AG04449 (cell line): ENCODE results near the gene C5orf58.

Experiments
- CTCF ChIA-PET: fragments of 350-600 bp; formaldehyde crosslinking; extraction: SDS; loops from one replicate; lab custom pipeline; 2021; ENCODE audit warnings: antibody characterized with exemption; lab: Yijun Ruan, JAX
- POLR2A ChIA-PET: fragments of 400-600, 350-600 bp; formaldehyde crosslinking; extraction: SDS; loops from one replicate; lab custom pipeline; 2020; ENCODE audit warnings: antibody characterized with exemption, inconsistent platforms; lab: Yijun Ruan, JAX
- DNase-seq: peaks from one replicate; pipeline ENCODE4 v3.0.0-alpha.2; 2010; ENCODE audit warnings: low read depth, low spot score
- H3K4me3 ChIP-seq: 2 replicates; pipeline ENCODE4 v1.5.1; 2011; ENCODE audit warnings: low read depth, mild to moderate bottlenecking, control low read depth, low read length
- TF ChIP-seq, protein P1 (sequence below): IDR thresholded peaks from one replicate; pipeline ENCODE4 v1.5.1; 2011; ENCODE audit warnings: mild to moderate bottlenecking, moderate library complexity, low read length, control low read depth, inconsistent platforms; ENCODE audit not compliant: insufficient read depth; ENCODE audit errors: missing control alignments

Gene C5orf58

DNA sequence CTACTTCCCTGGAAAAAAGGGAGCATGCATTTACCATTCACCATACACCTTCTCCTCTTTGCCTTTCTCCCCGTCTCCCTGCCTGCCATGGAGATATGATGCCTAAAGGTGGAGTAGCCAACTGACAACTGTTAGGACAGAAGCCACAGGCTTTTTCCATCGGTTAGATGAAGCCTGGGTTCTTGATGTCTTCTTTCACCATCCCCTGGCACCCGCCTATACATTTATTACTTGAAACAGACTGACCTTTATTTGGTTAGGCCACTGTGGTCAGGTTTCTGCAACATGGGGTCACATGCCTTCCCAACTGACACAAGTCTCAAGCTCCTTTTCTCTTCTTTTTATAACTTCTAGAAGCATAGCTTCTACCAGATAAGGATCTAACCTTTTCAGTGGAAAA lies 57.7 kb downstream of the C5orf58 start:
- H3K4me3 ChIP-seq = no peak overlapping the region
- CTCF ChIA-PET = no interaction called here
- POLR2A ChIA-PET = no interaction called here
- TF ChIP-seq, protein P1, sequence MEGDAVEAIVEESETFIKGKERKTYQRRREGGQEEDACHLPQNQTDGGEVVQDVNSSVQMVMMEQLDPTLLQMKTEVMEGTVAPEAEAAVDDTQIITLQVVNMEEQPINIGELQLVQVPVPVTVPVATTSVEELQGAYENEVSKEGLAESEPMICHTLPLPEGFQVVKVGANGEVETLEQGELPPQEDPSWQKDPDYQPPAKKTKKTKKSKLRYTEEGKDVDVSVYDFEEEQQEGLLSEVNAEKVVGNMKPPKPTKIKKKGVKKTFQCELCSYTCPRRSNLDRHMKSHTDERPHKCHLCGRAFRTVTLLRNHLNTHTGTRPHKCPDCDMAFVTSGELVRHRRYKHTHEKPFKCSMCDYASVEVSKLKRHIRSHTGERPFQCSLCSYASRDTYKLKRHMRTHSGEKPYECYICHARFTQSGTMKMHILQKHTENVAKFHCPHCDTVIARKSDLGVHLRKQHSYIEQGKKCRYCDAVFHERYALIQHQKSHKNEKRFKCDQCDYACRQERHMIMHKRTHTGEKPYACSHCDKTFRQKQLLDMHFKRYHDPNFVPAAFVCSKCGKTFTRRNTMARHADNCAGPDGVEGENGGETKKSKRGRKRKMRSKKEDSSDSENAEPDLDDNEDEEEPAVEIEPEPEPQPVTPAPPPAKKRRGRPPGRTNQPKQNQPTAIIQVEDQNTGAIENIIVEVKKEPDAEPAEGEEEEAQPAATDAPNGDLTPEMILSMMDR = no peak
- DNase-seq = no peak

DNA sequence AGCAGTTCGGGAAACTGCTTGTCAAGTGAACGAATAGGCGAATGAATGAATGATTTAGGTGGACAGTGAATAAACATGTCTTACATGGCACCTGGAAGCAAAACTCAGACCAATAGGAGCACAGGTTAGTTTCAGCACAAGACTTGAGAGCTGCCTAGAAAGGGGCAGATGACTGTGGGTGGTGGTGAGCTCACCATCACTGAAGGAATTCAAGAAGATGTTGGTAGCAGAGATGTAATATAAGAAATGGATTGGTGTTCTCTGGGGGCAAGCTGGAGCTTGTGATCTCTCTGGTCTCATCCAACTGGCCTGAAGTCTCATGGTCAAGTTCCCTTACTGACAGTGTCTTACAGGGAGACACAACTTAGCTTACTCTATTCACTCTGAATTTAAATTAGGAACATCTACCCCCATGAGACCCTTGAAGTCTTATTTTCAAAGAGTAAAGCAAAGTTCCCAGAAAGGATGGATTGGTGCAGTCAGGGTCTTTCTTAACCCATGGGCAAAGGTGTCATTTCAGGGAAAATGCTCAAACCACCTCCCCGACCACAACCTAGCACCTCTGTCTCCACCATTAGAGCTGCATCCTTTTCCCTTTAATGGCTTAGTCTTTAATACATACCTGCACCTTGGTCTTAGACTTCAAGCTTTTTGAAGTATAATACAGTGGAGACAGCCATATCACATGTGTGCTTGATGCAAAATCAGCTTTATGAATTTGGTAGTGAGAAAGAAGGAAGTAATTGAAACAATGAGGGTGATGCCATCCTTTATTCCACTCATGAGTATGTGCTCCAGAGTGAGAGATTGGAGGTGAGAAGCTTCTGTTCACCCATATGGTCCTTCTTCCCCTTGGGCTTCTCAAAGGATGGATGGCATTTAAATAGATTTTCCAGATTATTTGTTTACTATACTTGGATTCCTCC lies 59.7 kb downstream of the C5orf58 start:
- H3K4me3 ChIP-seq = no peak overlapping the region
- TF ChIP-seq, protein P1 = no peak
- POLR2A ChIA-PET = interaction anchor here (0.7 kb wide), 1 partner anchor 8 kb away, joined by 3 read pairs; no protein-coding TSS in a partner anchor
- CTCF ChIA-PET = interaction anchor here (1.5 to 1.6 kb wide), 2 partner anchors 23 to 129 kb away, joined by 3 to 4 read pairs; no protein-coding TSS in a partner anchor
- no peak for DNase-seq

DNA sequence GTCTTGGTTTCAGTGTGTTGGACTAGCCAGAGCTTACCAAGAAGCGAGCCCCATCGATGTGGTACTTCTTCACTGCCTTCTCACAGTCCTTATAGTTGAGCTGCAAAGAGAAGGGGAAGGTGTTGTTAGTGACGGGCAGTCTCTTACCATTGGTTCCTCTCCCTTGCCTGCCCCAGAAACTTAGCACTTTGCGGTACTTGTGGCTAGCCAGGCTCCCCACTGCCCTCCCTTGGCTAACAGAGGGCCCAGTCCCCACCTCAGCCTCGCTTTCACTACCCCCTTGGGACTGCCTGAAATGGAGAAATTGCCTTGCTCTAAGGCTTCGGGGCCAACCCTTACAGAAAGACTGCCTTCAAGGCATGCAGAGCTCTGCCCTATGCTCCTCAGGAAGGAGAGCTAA lies 60.5 kb downstream of the C5orf58 start:
- no peak for DNase-seq
- TF ChIP-seq, protein P1 = no peak
- POLR2A ChIA-PET = no interaction called here
- CTCF ChIA-PET = interaction anchor here (1.5 kb wide), 1 partner anchor 24 kb away, joined by 3 read pairs; no protein-coding TSS in a partner anchor
- H3K4me3 ChIP-seq = no peak overlapping the region

DNA sequence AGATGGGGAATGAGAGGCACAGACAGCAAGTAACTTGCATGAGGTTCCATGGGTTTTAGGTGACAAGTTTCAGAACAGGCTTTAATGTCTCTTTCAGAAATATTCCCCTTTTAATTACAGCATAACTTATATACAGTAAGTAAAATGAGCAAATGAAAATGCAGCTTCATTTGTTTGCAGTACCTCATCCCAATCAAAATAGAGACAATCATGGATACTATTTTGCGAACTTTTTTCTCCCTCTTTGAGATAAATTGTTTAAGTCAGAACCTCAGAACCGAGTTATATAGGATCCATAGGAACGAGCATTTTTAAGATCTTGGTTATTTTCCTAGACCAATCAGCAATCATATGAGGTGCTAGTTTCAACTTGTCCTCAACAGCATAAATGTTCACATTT lies 61.3 kb downstream of the C5orf58 start:
- no peak overlapping the region for H3K4me3 ChIP-seq
- CTCF ChIA-PET = interaction anchor here (0.6 to 1.2 kb wide), 2 partner anchors 26 to 1103 kb away, joined by 3 read pairs; no protein-coding TSS in a partner anchor
- TF ChIP-seq, protein P1 = no peak
- POLR2A ChIA-PET = no interaction called here
- DNase-seq = no peak

DNA sequence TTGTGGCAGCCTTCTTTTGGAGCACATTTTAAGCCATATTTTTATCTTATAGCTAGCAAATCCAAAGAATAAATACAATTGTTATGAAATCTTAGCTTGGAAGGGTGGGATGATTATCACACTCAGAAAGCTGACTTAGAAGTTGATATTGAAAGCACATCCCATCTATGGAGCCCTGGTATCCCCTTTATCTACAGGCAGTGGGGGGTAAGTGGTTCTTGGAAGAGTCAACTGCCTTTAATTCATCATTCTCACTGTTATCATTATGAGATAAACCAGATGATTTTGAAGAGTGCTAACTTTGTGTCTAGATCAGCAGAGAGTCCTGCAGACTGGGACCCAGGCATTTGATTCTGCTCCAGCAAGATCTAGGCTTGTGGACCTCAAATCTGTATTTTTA lies 61.8 kb downstream of the C5orf58 start:
- no peak overlapping the region for H3K4me3 ChIP-seq
- ChIA-PET POLR2A (no interaction called here), CTCF (interaction anchor here (1.2 kb wide), 1 partner anchor 27 kb away, joined by 3 read pairs; no protein-coding TSS in a partner anchor)
- no peak for DNase-seq
- TF ChIP-seq, protein P1 = no peak
